GM10248 (cell line): Measurements from ENCODE around the gene SGMS1.

Experiments used
- CTCF ChIA-PET: fragments of 300-600 bp; sonication (Branson Sonifier 250); formaldehyde crosslinking; extraction: SDS; loops from one replicate; lab custom pipeline; 2021; ENCODE audit warnings: antibody characterized with exemption; lab: Yijun Ruan, JAX
- POLR2A ChIA-PET: fragments of 350-650 bp; sonication (Branson Sonifier 250); formaldehyde crosslinking; extraction: SDS; loops from one replicate; lab custom pipeline; 2020; ENCODE audit warnings: antibody characterized with exemption; lab: Yijun Ruan, JAX
- DNase-seq: peaks from one replicate; pipeline ENCODE4 v3.0.0; 2012; ENCODE audit errors: extremely low spot score
- TF ChIP-seq, protein P1 (sequence below): IDR thresholded peaks from 2 replicates; pipeline ENCODE4 v1.5.1; 2012; ENCODE audit warnings: mild to moderate bottlenecking, low read depth; ENCODE audit errors: extremely low read depth, missing control alignments, control extremely low read depth

The SGMS1 gene

DNA sequence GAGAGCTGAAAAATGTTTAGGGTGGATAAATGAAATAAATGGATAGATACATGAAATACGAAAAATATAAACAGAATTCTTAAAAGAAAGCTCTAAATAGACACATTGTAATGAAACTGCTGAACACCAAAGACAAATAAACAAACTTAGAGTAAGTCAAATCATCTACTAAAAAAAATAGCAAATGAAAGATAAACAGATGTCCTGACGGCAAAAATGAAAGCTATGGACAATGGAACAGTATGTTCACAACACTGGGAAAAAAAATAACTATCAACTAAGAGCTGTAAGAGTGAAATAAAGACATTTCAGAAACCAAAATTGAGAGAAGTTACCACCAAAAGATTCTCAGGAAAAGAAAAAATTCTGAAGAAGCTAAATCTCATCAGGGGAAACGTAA is 106.1 kb downstream of the SGMS1 start:
- CTCF ChIA-PET, result interaction anchor here (0.9 to 1.8 kb wide), 3 partner anchors 10 to 149 kb away, joined by 3 to 7 read pairs (median 3); no protein-coding TSS in a partner anchor
- POLR2A ChIA-PET, result no interaction called here

DNA sequence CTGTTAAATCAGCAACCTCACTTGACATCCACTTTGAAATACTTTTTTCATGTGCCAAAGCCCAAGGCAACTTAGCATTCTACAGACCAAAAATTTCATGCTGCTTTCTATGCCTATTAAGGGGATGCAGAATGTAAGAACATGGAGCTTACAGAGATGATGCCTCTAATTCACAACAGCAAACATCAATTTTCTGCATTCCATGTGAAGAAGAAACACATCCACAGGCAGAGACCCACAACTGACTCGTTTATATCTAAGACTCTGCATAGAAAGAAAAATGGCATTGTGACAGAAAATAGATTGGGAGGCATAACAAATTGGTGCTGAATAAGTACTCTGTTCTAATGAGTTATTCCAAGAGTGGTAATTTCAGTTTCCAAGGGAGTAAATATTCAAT is 107.6 kb downstream of the SGMS1 start:
- DNase-seq, result no peak
- ChIA-PET POLR2A (no interaction called here), CTCF (interaction anchor here (0.8 to 1.9 kb wide), 4 partner anchors 8 to 20 kb away, joined by 3 to 5 read pairs (median 3); no protein-coding TSS in a partner anchor)
- TF ChIP-seq, protein P1, sequence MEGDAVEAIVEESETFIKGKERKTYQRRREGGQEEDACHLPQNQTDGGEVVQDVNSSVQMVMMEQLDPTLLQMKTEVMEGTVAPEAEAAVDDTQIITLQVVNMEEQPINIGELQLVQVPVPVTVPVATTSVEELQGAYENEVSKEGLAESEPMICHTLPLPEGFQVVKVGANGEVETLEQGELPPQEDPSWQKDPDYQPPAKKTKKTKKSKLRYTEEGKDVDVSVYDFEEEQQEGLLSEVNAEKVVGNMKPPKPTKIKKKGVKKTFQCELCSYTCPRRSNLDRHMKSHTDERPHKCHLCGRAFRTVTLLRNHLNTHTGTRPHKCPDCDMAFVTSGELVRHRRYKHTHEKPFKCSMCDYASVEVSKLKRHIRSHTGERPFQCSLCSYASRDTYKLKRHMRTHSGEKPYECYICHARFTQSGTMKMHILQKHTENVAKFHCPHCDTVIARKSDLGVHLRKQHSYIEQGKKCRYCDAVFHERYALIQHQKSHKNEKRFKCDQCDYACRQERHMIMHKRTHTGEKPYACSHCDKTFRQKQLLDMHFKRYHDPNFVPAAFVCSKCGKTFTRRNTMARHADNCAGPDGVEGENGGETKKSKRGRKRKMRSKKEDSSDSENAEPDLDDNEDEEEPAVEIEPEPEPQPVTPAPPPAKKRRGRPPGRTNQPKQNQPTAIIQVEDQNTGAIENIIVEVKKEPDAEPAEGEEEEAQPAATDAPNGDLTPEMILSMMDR, result no peak

More for the DNA sequence above, 106.1 kb downstream of the SGMS1 start:
- TF ChIP-seq, protein P1, result no peak
- DNase-seq, result no peak

DNA sequence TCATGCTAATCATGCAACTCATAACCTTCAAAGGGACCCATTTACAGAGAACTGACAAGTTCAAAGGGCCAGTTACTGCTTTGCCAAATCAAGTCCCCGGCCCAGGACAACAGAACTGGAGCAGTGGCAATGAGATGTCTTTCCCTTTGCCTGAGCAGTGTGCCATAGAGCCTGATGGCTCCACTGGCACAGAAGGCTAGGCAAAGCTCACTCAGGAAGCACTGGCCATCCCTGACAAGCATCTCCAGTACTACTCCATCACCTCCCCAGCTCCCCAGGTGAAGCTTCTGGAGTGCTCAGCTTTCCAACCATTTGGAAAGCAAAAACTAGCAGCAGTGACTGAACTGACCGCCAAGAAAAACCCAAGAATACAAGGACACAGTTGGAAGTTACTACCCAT is 108.3 kb downstream of the SGMS1 start:
- TF ChIP-seq, protein P1, result no peak
- DNase-seq, result no peak
- POLR2A ChIA-PET, result no interaction called here
- CTCF ChIA-PET, result interaction anchor here (1.2 to 1.9 kb wide), 3 partner anchors 9 to 17 kb away, joined by 3 to 5 read pairs (median 3); no protein-coding TSS in a partner anchor

DNA sequence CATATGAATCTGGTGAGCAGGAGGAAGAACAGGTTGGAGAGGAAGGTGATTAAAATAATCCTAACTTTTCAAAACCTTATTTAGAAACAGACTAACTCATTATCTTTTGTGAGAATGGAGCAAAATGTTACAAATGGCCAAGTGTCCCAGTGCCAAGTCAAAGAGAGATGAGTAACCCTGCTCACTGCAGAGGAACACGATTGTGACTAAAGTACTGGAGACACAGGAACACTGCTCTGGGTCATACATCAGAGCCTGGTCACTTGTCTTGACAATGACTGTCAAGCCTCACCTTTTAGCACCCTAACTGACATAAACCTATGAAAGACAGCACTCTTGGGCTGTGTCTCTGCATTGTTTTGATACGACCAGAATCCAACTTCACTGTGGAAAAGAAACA is 108.8 kb downstream of the SGMS1 start:
- ChIA-PET POLR2A (no interaction called here), CTCF (interaction anchor here (0.9 to 1.9 kb wide), 4 partner anchors 9 to 80 kb away, joined by 3 to 5 read pairs (median 3); no protein-coding TSS in a partner anchor)
- DNase-seq, result no peak
- TF ChIP-seq, protein P1, result no peak

DNA sequence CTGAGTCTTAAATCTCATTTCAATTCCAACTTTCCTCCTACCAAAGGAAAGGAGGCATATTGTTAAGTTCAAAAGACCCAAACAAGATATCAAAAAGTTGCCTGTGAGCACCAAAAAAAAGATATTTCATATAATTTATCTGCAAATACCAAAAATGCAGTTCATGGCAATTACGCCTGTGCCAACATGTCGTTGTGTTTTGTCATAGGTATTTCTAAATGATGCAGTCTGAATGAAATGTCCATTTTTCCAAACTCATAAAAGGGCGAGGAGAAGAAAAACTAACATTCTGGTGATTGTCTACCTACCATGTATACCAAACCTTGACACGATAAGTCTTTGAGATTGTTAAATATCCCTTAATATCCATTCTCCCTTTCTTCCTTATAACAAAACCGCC is 109.8 kb downstream of the SGMS1 start:
- ChIA-PET CTCF (interaction anchor here (1.1 to 2.2 kb wide), 8 partner anchors 9 to 128 kb away, joined by 3 to 8 read pairs (median 4); no protein-coding TSS in a partner anchor), POLR2A (no interaction called here)
- no peak for DNase-seq
- TF ChIP-seq, protein P1, result no peak

DNA sequence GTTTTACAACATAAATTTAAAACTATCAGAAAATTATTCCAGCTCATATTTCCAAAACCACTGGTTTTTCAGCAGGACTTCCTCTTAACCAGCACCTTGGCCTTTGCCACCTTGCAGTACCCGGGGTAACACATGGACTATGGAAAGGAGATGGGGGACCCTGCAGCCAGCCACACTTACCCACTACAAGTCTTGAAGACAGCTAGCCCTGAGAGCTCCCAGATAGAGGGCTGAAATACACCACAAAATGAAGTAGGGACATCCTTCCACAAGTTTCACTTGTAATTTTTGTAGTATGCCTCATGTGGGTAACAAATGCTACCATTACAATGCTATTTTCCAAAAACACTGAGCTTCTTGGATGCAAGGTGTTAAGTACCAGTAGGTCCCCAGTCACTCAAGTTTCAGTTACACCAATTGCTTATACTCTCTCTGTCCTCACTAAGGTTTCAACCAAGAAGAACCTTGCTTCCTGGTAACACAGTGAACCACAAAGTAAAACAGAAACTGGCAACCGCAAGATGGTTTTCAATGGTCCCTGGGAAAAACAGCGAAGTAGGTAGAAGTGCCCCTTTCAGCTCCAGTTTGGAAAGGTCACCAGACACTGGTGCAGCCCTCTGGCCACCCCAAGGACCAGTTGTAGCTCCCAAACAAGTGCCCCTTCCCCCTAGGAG is 110.9 kb downstream of the SGMS1 start:
- POLR2A ChIA-PET, result no interaction called here
- CTCF ChIA-PET, result interaction anchor here (0.6 to 2.2 kb wide), 16 partner anchors 8 to 145 kb away, joined by 3 to 8 read pairs (median 4); no protein-coding TSS in a partner anchor

More for the DNA sequence above, 110.9 kb downstream of the SGMS1 start:
- TF ChIP-seq, protein P1, result no peak
- peak; percentile 37 for DNase-seq
